ENCODE measurements around the gene CARS1. TPM values are rescaled to one million over a fixed set of nuclear protein-coding genes. Genes with fewer than 3 reads are reported as not detected.

Gene CARS1
- total and polyA plus RNA-seq, 4 donors, result 18.8 to 41.4 (median 38.3) TPM

- H3K4me3 ChIP-seq (ENCODE audit: low read length in 2 of 2), result peak overlapping the region; percentile 79 to 94
- peak in 1 of 2 donors; percentile 91 for DNase-seq
- H3K36me3 ChIP-seq (ENCODE audit: control insufficient read depth in 1 of 2, insufficient read depth in 2 of 2, low read length in 1 of 2), result no peaks in the 10 kb centered on the region
- ATAC-seq (ENCODE audit: low FRiP score), result peak; percentile 79
- H3K9me3 ChIP-seq (ENCODE audit: control insufficient read depth, low read length), result no peaks in the 10 kb centered on the region
- WGBS, 2 donors, result 0% methylated on average over 49 to 79 of the region's 79 CpGs
- peak overlapping the region; percentile 76 to 93 for H3K27ac ChIP-seq (ENCODE audit: low read depth in 1 of 2, low read length in 2 of 2)
- H3K27me3 ChIP-seq (ENCODE audit: control insufficient read depth in 1 of 2, insufficient read depth in 2 of 2, low read length in 1 of 2), result no peaks in the 10 kb centered on the region
- H3K4me1 ChIP-seq (ENCODE audit: control insufficient read depth in 1 of 2, insufficient read depth in 2 of 2, low read length in 2 of 2), result no peaks in the 10 kb centered on the region
- intact Hi-C loops (cut with DNase I), result loop anchor here in 1 of 2 donors (5.0 kb wide), 1 partner anchor 44 kb away; no protein-coding TSS in a partner anchor
Measured at GRCh38 chr11:2991452-2992233, 65.6 kb downstream of the CARS1 start.

- no peaks in the 10 kb centered on the region for H3K9me3 ChIP-seq (ENCODE audit: control insufficient read depth, low read length)
- no peaks in the 10 kb centered on the region for H3K4me1 ChIP-seq (ENCODE audit: control insufficient read depth in 1 of 2, insufficient read depth in 2 of 2, low read length in 2 of 2)
- no peak for ATAC-seq (ENCODE audit: low FRiP score)
- no peaks in the 10 kb centered on the region for H3K36me3 ChIP-seq (ENCODE audit: control insufficient read depth in 1 of 2, insufficient read depth in 2 of 2, low read length in 1 of 2)
- intact Hi-C loops (cut with DNase I), result loop anchor here in 1 of 2 donors (5.0 kb wide), 1 partner anchor 44 kb away; no protein-coding TSS in a partner anchor
- no peaks in the 10 kb centered on the region for H3K27me3 ChIP-seq (ENCODE audit: control insufficient read depth in 1 of 2, insufficient read depth in 2 of 2, low read length in 1 of 2)
- 5 to 7% methylated on average over 17 of the region's 17 CpGs for WGBS, 2 donors
- no peak for DNase-seq
- peak overlapping the region; percentile 79 to 94 for H3K4me3 ChIP-seq (ENCODE audit: low read length in 2 of 2)
- H3K27ac ChIP-seq (ENCODE audit: low read depth in 1 of 2, low read length in 2 of 2), result no peak overlapping the region
Measured at GRCh38 chr11:2990617-2991451, 66.4 kb downstream of the CARS1 start.

GRCh38 chr11:2989551-2989950, 67.7 kb downstream of the CARS1 start:
- no peak overlapping the region for H3K4me3 ChIP-seq (ENCODE audit: low read length in 2 of 2)
- H3K36me3 ChIP-seq (ENCODE audit: control insufficient read depth in 1 of 2, insufficient read depth in 2 of 2, low read length in 1 of 2), result no peaks in the 10 kb centered on the region
- no peak overlapping the region for H3K27ac ChIP-seq (ENCODE audit: low read depth in 1 of 2, low read length in 2 of 2)
- intact Hi-C loops (cut with DNase I), result no loop called here
- H3K9me3 ChIP-seq (ENCODE audit: control insufficient read depth, low read length), result no peaks in the 10 kb centered on the region
- DNase-seq (no peak), ATAC-seq (ENCODE audit: low FRiP score) (no peak)
- H3K27me3 ChIP-seq (ENCODE audit: control insufficient read depth in 1 of 2, insufficient read depth in 2 of 2, low read length in 1 of 2), result no peaks in the 10 kb centered on the region
- H3K4me1 ChIP-seq (ENCODE audit: control insufficient read depth in 1 of 2, insufficient read depth in 2 of 2, low read length in 2 of 2), result no peaks in the 10 kb centered on the region
- WGBS, 2 donors, result 28 to 34% methylated on average over 3 of the region's 3 CpGs

- ATAC-seq (ENCODE audit: low FRiP score) (no peak), DNase-seq (no peak)
- Histone ChIP-seq H3K36me3 (ENCODE audit: control insufficient read depth in 1 of 2, insufficient read depth in 2 of 2, low read length in 1 of 2) (no peaks in the 10 kb centered on the region), H3K27me3 (ENCODE audit: control insufficient read depth in 1 of 2, insufficient read depth in 2 of 2, low read length in 1 of 2) (no peaks in the 10 kb centered on the region), H3K4me1 (ENCODE audit: control insufficient read depth in 1 of 2, insufficient read depth in 2 of 2, low read length in 2 of 2) (no peaks in the 10 kb centered on the region), H3K4me3 (ENCODE audit: low read length in 2 of 2) (no peak overlapping the region), H3K27ac (ENCODE audit: low read depth in 1 of 2, low read length in 2 of 2) (no peak overlapping the region), H3K9me3 (ENCODE audit: control insufficient read depth, low read length) (no peaks in the 10 kb centered on the region)
- intact Hi-C loops (cut with DNase I), result no loop called here
- WGBS, 2 donors, result 42 to 45% methylated on average over 4 of the region's 4 CpGs
Measured at GRCh38 chr11:2989006-2989405, 68.2 kb downstream of the CARS1 start.

GRCh38 chr11:2987881-2988861, 69.1 kb downstream of the CARS1 start:
- H3K27ac ChIP-seq (ENCODE audit: low read depth in 1 of 2, low read length in 2 of 2), result no peak overlapping the region
- no peaks in the 10 kb centered on the region for H3K4me1 ChIP-seq (ENCODE audit: control insufficient read depth in 1 of 2, insufficient read depth in 2 of 2, low read length in 2 of 2)
- no peaks in the 10 kb centered on the region for H3K27me3 ChIP-seq (ENCODE audit: control insufficient read depth in 1 of 2, insufficient read depth in 2 of 2, low read length in 1 of 2)
- DNase-seq (no peak), ATAC-seq (ENCODE audit: low FRiP score) (no peak)
- no peaks in the 10 kb centered on the region for H3K36me3 ChIP-seq (ENCODE audit: control insufficient read depth in 1 of 2, insufficient read depth in 2 of 2, low read length in 1 of 2)
- H3K9me3 ChIP-seq (ENCODE audit: control insufficient read depth, low read length), result no peaks in the 10 kb centered on the region
- H3K4me3 ChIP-seq (ENCODE audit: low read length in 2 of 2), result no peak overlapping the region
- 65 to 66% methylated on average over 11 of the region's 11 CpGs for WGBS, 2 donors
- intact Hi-C loops (cut with DNase I), result no loop called here

GRCh38 chr11:2983908-2984307, 73.3 kb downstream of the CARS1 start:
- intact Hi-C loops (cut with DNase I), result no loop called here
- no peaks in the 10 kb centered on the region for H3K36me3 ChIP-seq (ENCODE audit: control insufficient read depth in 1 of 2, insufficient read depth in 2 of 2, low read length in 1 of 2)

GRCh38 chr11:2982214-2982613, 75.0 kb downstream of the CARS1 start:
- ATAC-seq (ENCODE audit: low FRiP score) (no peak), DNase-seq (no peak)
- H3K9me3 ChIP-seq (ENCODE audit: control insufficient read depth, low read length), result no peaks in the 10 kb centered on the region
- intact Hi-C loops (cut with DNase I), result no loop called here
- WGBS, 2 donors, result 66 to 69% methylated on average over 2 of the region's 2 CpGs
- H3K27ac ChIP-seq (ENCODE audit: low read depth in 1 of 2, low read length in 2 of 2), result no peak overlapping the region
- H3K36me3 ChIP-seq (ENCODE audit: control insufficient read depth in 1 of 2, insufficient read depth in 2 of 2, low read length in 1 of 2), result no peaks in the 10 kb centered on the region
- no peaks in the 10 kb centered on the region for H3K4me1 ChIP-seq (ENCODE audit: control insufficient read depth in 1 of 2, insufficient read depth in 2 of 2, low read length in 2 of 2)
- no peaks in the 10 kb centered on the region for H3K27me3 ChIP-seq (ENCODE audit: control insufficient read depth in 1 of 2, insufficient read depth in 2 of 2, low read length in 1 of 2)
- H3K4me3 ChIP-seq (ENCODE audit: low read length in 2 of 2), result no peak overlapping the region

More at GRCh38 chr11:2983908-2984307, 73.3 kb downstream of the CARS1 start:
- no peaks in the 10 kb centered on the region for H3K27me3 ChIP-seq (ENCODE audit: control insufficient read depth in 1 of 2, insufficient read depth in 2 of 2, low read length in 1 of 2)
- 93 to 100% methylated on average over 4 of the region's 4 CpGs for WGBS, 2 donors
- H3K9me3 ChIP-seq (ENCODE audit: control insufficient read depth, low read length), result no peaks in the 10 kb centered on the region
- H3K27ac ChIP-seq (ENCODE audit: low read depth in 1 of 2, low read length in 2 of 2), result no peak overlapping the region
- no peak overlapping the region for H3K4me3 ChIP-seq (ENCODE audit: low read length in 2 of 2)
- ATAC-seq (ENCODE audit: low FRiP score) (no peak), DNase-seq (no peak)
- no peaks in the 10 kb centered on the region for H3K4me1 ChIP-seq (ENCODE audit: control insufficient read depth in 1 of 2, insufficient read depth in 2 of 2, low read length in 2 of 2)

GRCh38 chr11:2981130-2981529, 76.1 kb downstream of the CARS1 start:
- ATAC-seq (ENCODE audit: low FRiP score) (no peak), DNase-seq (no peak)
- intact Hi-C loops (cut with DNase I), result no loop called here
- Histone ChIP-seq H3K36me3 (ENCODE audit: control insufficient read depth in 1 of 2, insufficient read depth in 2 of 2, low read length in 1 of 2) (peaks cover 0 to 3% of the 10 kb centered on the region in 2 donors), H3K4me1 (ENCODE audit: control insufficient read depth in 1 of 2, insufficient read depth in 2 of 2, low read length in 2 of 2) (no peaks in the 10 kb centered on the region), H3K27me3 (ENCODE audit: control insufficient read depth in 1 of 2, insufficient read depth in 2 of 2, low read length in 1 of 2) (no peaks in the 10 kb centered on the region), H3K9me3 (ENCODE audit: control insufficient read depth, low read length) (no peaks in the 10 kb centered on the region), H3K27ac (ENCODE audit: low read depth in 1 of 2, low read length in 2 of 2) (no peak overlapping the region), H3K4me3 (ENCODE audit: low read length in 2 of 2) (no peak overlapping the region)
- WGBS, 2 donors, result 90 to 95% methylated on average over 8 of the region's 8 CpGs
